ENCODE measurements around the gene SS18L1.

The SS18L1 gene

GRCh38 chr20:62174021-62174804 is 30.6 kb downstream of the SS18L1 start:
- DNase-seq (ENCODE audit: low read depth) = no peak

GRCh38 chr20:62174870-62175624 is 31.5 kb downstream of the SS18L1 start:
- DNase-seq (ENCODE audit: low read depth) = no peak

- no peak for DNase-seq (ENCODE audit: low read depth)
Measured at GRCh38 chr20:62175711-62176110, 32.1 kb downstream of the SS18L1 start.

GRCh38 chr20:62176866-62177265 is 33.3 kb downstream of the SS18L1 start:
- DNase-seq (ENCODE audit: low read depth) = no peak

GRCh38 chr20:62177307-62177706 is 33.7 kb downstream of the SS18L1 start:
- DNase-seq (ENCODE audit: low read depth) = no peak

- no peak for DNase-seq (ENCODE audit: low read depth)
Measured at GRCh38 chr20:62178316-62179161, 35.0 kb downstream of the SS18L1 start.

- no peak for DNase-seq (ENCODE audit: low read depth)
Measured at GRCh38 chr20:62179162-62179504, 35.6 kb downstream of the SS18L1 start.

- DNase-seq (ENCODE audit: low read depth) = no peak
Measured at GRCh38 chr20:62181808-62182207, 38.2 kb downstream of the SS18L1 start.

GRCh38 chr20:62182469-62183425 is 39.2 kb downstream of the SS18L1 start, which contains the start of gene MTG2:
Gene MTG2 (plus strand): TSS chr20:62183028. CDS start chr20:62193421, 10,393 bp downstream.
- peak; percentile 91 for DNase-seq (ENCODE audit: low read depth)

- DNase-seq (ENCODE audit: low read depth) = no peak
Measured at GRCh38 chr20:62183426-62184142, 40.0 kb downstream of the SS18L1 start.

GRCh38 chr20:62186096-62186426 is 42.5 kb downstream of the SS18L1 start:
- DNase-seq (ENCODE audit: low read depth) = no peak

- no peak for DNase-seq (ENCODE audit: low read depth)
Measured at GRCh38 chr20:62186887-62187866, 43.6 kb downstream of the SS18L1 start.

- DNase-seq (ENCODE audit: low read depth) = no peak
Measured at GRCh38 chr20:62190639-62191411, 47.3 kb downstream of the SS18L1 start.

- DNase-seq (ENCODE audit: low read depth) = no peak
Measured at GRCh38 chr20:62191781-62192559, 48.4 kb downstream of the SS18L1 start.

- DNase-seq (ENCODE audit: low read depth) = no peak
Measured at GRCh38 chr20:62192635-62193034, 49.1 kb downstream of the SS18L1 start.

GRCh38 chr20:62193079-62194025 is 49.8 kb downstream of the SS18L1 start:
- DNase-seq (ENCODE audit: low read depth) = no peak

GRCh38 chr20:62195075-62195405 is 51.5 kb downstream of the SS18L1 start:
- DNase-seq (ENCODE audit: low read depth) = no peak

Data from activated T-cell treated with anti-CD3 and anti-CD28 coated beads for 48 hours (primary cell).